ENCODE data around the gene EFCAB13.

DNA sequence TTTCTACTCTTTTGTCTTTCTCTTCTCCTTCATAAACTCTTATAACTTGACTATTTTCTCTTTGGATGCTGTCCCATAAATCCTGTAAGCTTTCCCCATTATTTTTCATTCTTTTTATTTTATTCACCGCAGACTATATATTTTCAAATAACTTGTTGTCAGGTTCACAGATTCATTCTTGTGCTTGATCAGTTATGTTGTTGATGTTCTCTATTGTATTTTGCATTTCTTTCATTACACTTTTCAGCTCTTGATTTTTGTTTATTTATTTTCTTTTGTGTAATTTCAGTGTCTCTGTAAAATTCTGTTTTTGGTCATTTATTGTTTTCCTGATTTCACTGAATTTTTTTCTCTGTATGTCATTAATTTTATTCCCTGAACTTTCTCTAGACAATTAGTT, 49.2 kb downstream of the EFCAB13 start:
- TF ChIP-seq, protein P1, sequence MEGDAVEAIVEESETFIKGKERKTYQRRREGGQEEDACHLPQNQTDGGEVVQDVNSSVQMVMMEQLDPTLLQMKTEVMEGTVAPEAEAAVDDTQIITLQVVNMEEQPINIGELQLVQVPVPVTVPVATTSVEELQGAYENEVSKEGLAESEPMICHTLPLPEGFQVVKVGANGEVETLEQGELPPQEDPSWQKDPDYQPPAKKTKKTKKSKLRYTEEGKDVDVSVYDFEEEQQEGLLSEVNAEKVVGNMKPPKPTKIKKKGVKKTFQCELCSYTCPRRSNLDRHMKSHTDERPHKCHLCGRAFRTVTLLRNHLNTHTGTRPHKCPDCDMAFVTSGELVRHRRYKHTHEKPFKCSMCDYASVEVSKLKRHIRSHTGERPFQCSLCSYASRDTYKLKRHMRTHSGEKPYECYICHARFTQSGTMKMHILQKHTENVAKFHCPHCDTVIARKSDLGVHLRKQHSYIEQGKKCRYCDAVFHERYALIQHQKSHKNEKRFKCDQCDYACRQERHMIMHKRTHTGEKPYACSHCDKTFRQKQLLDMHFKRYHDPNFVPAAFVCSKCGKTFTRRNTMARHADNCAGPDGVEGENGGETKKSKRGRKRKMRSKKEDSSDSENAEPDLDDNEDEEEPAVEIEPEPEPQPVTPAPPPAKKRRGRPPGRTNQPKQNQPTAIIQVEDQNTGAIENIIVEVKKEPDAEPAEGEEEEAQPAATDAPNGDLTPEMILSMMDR (conservative IDR thresholded peaks at IDR 0.05; ENCODE audit: low read depth, low read length) = no peak
- TF ChIP-seq RFX5 (IDR thresholded peaks at IDR 0.05; ENCODE audit: low read depth, low read length) (no peak), RAD21 (IDR thresholded peaks at IDR 0.05; ENCODE audit: low read length) (no peak), NFE2L2 (IDR thresholded peaks at IDR 0.05; ENCODE audit: low read depth, low read length) (no peak), POLR2A (IDR thresholded peaks at IDR 0.05; ENCODE audit: low read depth, low read length) (no peak), FOS (IDR thresholded peaks at IDR 0.05; ENCODE audit: low read depth, low read length) (no peak), BHLHE40 (IDR thresholded peaks at IDR 0.05; ENCODE audit: low read depth, low read length) (no peak), MXI1 (IDR thresholded peaks at IDR 0.05; ENCODE audit: borderline replicate concordance, low read depth, low read length) (no peak)
- TF ChIP-seq, protein P2, sequence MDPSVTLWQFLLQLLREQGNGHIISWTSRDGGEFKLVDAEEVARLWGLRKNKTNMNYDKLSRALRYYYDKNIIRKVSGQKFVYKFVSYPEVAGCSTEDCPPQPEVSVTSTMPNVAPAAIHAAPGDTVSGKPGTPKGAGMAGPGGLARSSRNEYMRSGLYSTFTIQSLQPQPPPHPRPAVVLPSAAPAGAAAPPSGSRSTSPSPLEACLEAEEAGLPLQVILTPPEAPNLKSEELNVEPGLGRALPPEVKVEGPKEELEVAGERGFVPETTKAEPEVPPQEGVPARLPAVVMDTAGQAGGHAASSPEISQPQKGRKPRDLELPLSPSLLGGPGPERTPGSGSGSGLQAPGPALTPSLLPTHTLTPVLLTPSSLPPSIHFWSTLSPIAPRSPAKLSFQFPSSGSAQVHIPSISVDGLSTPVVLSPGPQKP (IDR thresholded peaks at IDR 0.05; ENCODE audit: borderline replicate concordance, low read depth, low read length) = no peak

Measured in IMR-90 (cell line).